ENCODE measurements around the gene JSRP1. TPM values are rescaled to one million over a fixed set of nuclear protein-coding genes. Genes with fewer than 3 reads are reported as not detected.

JSRP1 gene
- 2.5 TPM in 1 of 2 replicates, not detected in the other for total RNA-seq (2014; rRNA removed; shearing (Covaris generic))

GRCh38 chr19:2255982-2256685, at the start of gene JSRP1:
JSRP1 (minus strand) TSS chr19:2256417; CDS start chr19:2255314, 1,103 bp downstream.
- in situ Hi-C loops (cut with HindIII; ENCODE audit: low sequenced_read_pairs), result no loop called here
- no peak for DNase-seq (ENCODE audit: low spot score)

GRCh38 chr19:2305452-2306280, 49.4 kb upstream of the JSRP1 start:
- in situ Hi-C loops (cut with HindIII; ENCODE audit: low sequenced_read_pairs), result no loop called here
- no peak for DNase-seq (ENCODE audit: low spot score)

GRCh38 chr19:2303211-2303798, 47.1 kb upstream of the JSRP1 start:
- no peak for DNase-seq (ENCODE audit: low spot score)
- in situ Hi-C loops (cut with HindIII; ENCODE audit: low sequenced_read_pairs), result no loop called here

GRCh38 chr19:2302319-2303210, 46.3 kb upstream of the JSRP1 start:
- in situ Hi-C loops (cut with HindIII; ENCODE audit: low sequenced_read_pairs), result no loop called here
- no peak for DNase-seq (ENCODE audit: low spot score)

- in situ Hi-C loops (cut with HindIII; ENCODE audit: low sequenced_read_pairs), result no loop called here
- no peak for DNase-seq (ENCODE audit: low spot score)
Observed at GRCh38 chr19:2300533-2300932, 44.3 kb upstream of the JSRP1 start.

- in situ Hi-C loops (cut with HindIII; ENCODE audit: low sequenced_read_pairs), result no loop called here
- DNase-seq (ENCODE audit: low spot score), result no peak
Observed at GRCh38 chr19:2296141-2296540, 39.9 kb upstream of the JSRP1 start.

- peak; percentile 59 for DNase-seq (ENCODE audit: low spot score)
- in situ Hi-C loops (cut with HindIII; ENCODE audit: low sequenced_read_pairs), result no loop called here
Observed at GRCh38 chr19:2294687-2295335, 38.6 kb upstream of the JSRP1 start.

- in situ Hi-C loops (cut with HindIII; ENCODE audit: low sequenced_read_pairs), result no loop called here
- DNase-seq (ENCODE audit: low spot score), result no peak
Observed at GRCh38 chr19:2291185-2291751, 35.1 kb upstream of the JSRP1 start.

GRCh38 chr19:2290441-2291184, 34.4 kb upstream of the JSRP1 start:
- DNase-seq (ENCODE audit: low spot score), result no peak
- in situ Hi-C loops (cut with HindIII; ENCODE audit: low sequenced_read_pairs), result no loop called here

GRCh38 chr19:2289714-2290435, 33.7 kb upstream of the JSRP1 start:
- in situ Hi-C loops (cut with HindIII; ENCODE audit: low sequenced_read_pairs), result no loop called here
- no peak for DNase-seq (ENCODE audit: low spot score)

GRCh38 chr19:2288818-2289713, 32.8 kb upstream of the JSRP1 start:
- in situ Hi-C loops (cut with HindIII; ENCODE audit: low sequenced_read_pairs), result no loop called here

GRCh38 chr19:2288338-2288817, 32.2 kb upstream of the JSRP1 start:
- no peak for DNase-seq (ENCODE audit: low spot score)
- in situ Hi-C loops (cut with HindIII; ENCODE audit: low sequenced_read_pairs), result no loop called here

More at GRCh38 chr19:2288818-2289713, 32.8 kb upstream of the JSRP1 start:
- no peak for DNase-seq (ENCODE audit: low spot score)

- in situ Hi-C loops (cut with HindIII; ENCODE audit: low sequenced_read_pairs), result no loop called here
- DNase-seq (ENCODE audit: low spot score), result no peak
Observed at GRCh38 chr19:2287585-2288337, 31.5 kb upstream of the JSRP1 start.

GRCh38 chr19:2286402-2287140, 30.4 kb upstream of the JSRP1 start:
- DNase-seq (ENCODE audit: low spot score), result no peak
- in situ Hi-C loops (cut with HindIII; ENCODE audit: low sequenced_read_pairs), result no loop called here

Measured in G401 (cell line).